Measurements from ENCODE around the gene ALDOB.

- TF ChIP-seq RAD21 (IDR thresholded peaks at IDR 0.05; ENCODE audit: low read depth) = no peak
- TF ChIP-seq TEAD4 (IDR thresholded peaks at IDR 0.05) = no peak
- no peak for TF ChIP-seq CEBPB (IDR thresholded peaks at IDR 0.05)
- no peak for TF ChIP-seq NFIC (IDR thresholded peaks at IDR 0.05)
- TF ChIP-seq, protein P1, sequence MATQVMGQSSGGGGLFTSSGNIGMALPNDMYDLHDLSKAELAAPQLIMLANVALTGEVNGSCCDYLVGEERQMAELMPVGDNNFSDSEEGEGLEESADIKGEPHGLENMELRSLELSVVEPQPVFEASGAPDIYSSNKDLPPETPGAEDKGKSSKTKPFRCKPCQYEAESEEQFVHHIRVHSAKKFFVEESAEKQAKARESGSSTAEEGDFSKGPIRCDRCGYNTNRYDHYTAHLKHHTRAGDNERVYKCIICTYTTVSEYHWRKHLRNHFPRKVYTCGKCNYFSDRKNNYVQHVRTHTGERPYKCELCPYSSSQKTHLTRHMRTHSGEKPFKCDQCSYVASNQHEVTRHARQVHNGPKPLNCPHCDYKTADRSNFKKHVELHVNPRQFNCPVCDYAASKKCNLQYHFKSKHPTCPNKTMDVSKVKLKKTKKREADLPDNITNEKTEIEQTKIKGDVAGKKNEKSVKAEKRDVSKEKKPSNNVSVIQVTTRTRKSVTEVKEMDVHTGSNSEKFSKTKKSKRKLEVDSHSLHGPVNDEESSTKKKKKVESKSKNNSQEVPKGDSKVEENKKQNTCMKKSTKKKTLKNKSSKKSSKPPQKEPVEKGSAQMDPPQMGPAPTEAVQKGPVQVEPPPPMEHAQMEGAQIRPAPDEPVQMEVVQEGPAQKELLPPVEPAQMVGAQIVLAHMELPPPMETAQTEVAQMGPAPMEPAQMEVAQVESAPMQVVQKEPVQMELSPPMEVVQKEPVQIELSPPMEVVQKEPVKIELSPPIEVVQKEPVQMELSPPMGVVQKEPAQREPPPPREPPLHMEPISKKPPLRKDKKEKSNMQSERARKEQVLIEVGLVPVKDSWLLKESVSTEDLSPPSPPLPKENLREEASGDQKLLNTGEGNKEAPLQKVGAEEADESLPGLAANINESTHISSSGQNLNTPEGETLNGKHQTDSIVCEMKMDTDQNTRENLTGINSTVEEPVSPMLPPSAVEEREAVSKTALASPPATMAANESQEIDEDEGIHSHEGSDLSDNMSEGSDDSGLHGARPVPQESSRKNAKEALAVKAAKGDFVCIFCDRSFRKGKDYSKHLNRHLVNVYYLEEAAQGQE (IDR thresholded peaks at IDR 0.05; ENCODE audit: low read depth) = no peak
- no peak for TF ChIP-seq YY1 (IDR thresholded peaks at IDR 0.05; ENCODE audit: low read depth)
- no peak for TF ChIP-seq CREB1 (IDR thresholded peaks at IDR 0.05; ENCODE audit: low read depth)
- no peak for TF ChIP-seq MAX (IDR thresholded peaks at IDR 0.05)
Observed at GRCh38 chr9:101466863-101467262, 31.3 kb upstream of the ALDOB start.

Measured in Ishikawa (cell line).